Measurements from ENCODE around the gene SLC39A6. TPM values are rescaled to one million over a fixed set of nuclear protein-coding genes. Genes with fewer than 3 reads are reported as not detected.
A peak's percentile ranks its signal among the peaks of the same experiment; 100 is the strongest.

The SLC39A6 gene
- total RNA-seq, 1 donor from 2014 or later, result 11.9 TPM

DNA sequence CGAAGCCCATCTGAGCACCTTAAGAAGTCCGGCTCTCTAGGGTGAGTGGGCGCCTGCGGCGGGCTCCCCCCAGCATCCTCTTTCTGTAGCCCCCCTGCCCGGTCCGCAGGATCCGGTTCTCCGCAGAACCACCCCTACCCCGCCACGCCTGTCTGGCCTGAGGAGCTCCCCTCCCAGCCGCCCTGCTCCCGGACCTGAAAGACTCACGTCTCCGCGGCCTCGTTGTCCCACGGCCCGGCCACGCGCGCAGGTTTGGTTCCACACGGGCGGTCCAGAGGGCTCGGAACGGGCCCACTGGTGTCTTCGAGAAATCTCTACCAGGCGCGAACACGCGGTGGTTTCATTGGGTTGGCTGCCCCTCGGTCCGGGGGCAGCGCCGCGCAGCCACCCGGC lies 237 bp downstream of the SLC39A6 start:
- intact Hi-C loops (cut with micrococcal nuclease), result no loop called here
- Histone ChIP-seq H3K4me1 (peaks cover 49% of the 10 kb centered on the region), H3K27me3 (ENCODE audit: low read depth) (no peaks in the 10 kb centered on the region), H3K27ac (replicated peaks) (peak overlapping the region; percentile 95), H3K9me3 (replicated peaks) (no peaks in the 10 kb centered on the region), H3K4me3 (peak overlapping the region; percentile 89), H3K36me3 (peaks cover 7% of the 10 kb centered on the region)
- DNase-seq, result no peak
- TF ChIP-seq, protein P1, sequence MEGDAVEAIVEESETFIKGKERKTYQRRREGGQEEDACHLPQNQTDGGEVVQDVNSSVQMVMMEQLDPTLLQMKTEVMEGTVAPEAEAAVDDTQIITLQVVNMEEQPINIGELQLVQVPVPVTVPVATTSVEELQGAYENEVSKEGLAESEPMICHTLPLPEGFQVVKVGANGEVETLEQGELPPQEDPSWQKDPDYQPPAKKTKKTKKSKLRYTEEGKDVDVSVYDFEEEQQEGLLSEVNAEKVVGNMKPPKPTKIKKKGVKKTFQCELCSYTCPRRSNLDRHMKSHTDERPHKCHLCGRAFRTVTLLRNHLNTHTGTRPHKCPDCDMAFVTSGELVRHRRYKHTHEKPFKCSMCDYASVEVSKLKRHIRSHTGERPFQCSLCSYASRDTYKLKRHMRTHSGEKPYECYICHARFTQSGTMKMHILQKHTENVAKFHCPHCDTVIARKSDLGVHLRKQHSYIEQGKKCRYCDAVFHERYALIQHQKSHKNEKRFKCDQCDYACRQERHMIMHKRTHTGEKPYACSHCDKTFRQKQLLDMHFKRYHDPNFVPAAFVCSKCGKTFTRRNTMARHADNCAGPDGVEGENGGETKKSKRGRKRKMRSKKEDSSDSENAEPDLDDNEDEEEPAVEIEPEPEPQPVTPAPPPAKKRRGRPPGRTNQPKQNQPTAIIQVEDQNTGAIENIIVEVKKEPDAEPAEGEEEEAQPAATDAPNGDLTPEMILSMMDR (IDR thresholded peaks at IDR 0.05; ENCODE audit: borderline replicate concordance), result no peak

DNA sequence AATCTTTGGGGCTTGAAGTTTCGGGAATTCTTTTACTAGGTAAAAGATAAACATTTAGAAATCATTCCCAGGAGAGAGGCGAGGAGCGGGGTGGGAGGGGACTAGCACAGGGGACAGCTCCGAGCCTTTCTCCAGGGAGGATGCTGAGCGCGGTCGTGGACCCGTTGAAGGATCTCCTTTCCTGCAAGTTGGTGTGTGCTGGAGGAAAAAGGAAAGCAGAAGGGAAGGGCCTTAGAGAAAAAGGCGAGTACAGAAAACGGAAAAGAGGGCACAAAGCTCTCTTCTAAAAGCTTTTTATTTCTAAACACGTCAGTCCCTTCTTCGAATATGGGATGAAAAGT lies 640 bp downstream of the SLC39A6 start:
- Histone ChIP-seq H3K4me1 (peaks cover 49% of the 10 kb centered on the region), H3K4me3 (peak overlapping the region; percentile 89), H3K9me3 (replicated peaks) (no peaks in the 10 kb centered on the region), H3K36me3 (peaks cover 9% of the 10 kb centered on the region), H3K27me3 (ENCODE audit: low read depth) (no peaks in the 10 kb centered on the region), H3K27ac (replicated peaks) (peak overlapping the region; percentile 95)
- intact Hi-C loops (cut with micrococcal nuclease), result no loop called here
- no peak for DNase-seq
- TF ChIP-seq, protein P1 (IDR thresholded peaks at IDR 0.05; ENCODE audit: borderline replicate concordance), result no peak

DNA sequence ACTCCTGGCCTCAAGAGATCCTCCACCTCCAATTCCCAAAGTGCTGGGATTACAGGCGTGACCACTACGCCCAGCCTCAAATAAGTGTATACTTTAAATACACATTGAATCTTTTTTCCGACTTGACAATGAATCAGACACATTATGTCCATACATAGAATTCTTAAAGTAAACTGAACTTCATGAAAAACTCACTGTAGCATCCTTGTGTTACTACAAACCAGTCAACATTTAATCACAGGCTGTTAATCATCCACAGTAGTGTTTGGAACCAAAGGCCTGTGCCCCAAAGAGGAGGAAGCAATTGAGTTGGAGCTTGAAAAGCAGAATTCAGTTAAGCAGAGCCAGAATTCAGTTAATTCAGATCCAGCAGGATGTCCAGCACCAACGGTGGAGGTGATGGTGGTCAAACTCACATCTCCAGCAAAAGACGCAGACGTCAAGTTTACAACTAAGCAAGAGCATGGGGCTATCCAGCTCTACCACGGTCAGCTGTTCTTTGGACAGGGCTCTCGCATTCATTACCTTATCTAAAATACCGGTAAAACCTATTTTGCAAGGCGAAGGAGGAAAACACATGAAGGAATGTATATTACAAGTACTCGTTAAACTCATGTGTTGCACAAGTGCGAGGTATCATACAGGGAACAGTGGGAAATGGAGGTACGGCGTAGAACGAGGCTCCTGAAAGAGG lies 1.2 kb downstream of the SLC39A6 start:
- no peaks in the 10 kb centered on the region for H3K27me3 ChIP-seq (ENCODE audit: low read depth)
- peaks cover 47% of the 10 kb centered on the region for H3K4me1 ChIP-seq
- peaks cover 11% of the 10 kb centered on the region for H3K36me3 ChIP-seq
- intact Hi-C loops (cut with micrococcal nuclease), result no loop called here
- no peak overlapping the region for H3K27ac ChIP-seq (replicated peaks)
- peak overlapping the region; percentile 89 for H3K4me3 ChIP-seq
- TF ChIP-seq, protein P1 (IDR thresholded peaks at IDR 0.05; ENCODE audit: borderline replicate concordance), result no peak
- H3K9me3 ChIP-seq (replicated peaks), result no peaks in the 10 kb centered on the region
- DNase-seq, result no peak

DNA sequence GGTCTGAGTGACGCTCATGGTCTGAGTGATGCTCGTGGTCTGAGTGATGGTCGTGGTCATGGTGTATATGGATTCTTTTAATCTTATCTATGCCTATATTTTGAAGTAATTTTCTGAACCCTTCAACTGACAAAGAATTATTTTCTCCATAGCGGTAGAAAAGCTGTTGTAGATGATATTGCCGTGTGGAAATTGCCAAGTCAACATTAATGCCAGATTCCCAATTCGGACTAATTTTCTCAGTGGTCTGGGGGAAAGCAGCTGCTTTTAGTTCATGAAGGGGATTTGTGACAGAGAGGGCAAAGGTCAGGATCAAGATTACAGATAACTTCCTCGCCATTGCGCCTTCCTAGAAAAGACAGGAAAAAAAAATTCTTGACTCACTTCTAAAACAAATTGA lies 2.5 kb downstream of the SLC39A6 start:
- Histone ChIP-seq H3K36me3 (peaks cover 20% of the 10 kb centered on the region), H3K27me3 (ENCODE audit: low read depth) (no peaks in the 10 kb centered on the region)

DNA sequence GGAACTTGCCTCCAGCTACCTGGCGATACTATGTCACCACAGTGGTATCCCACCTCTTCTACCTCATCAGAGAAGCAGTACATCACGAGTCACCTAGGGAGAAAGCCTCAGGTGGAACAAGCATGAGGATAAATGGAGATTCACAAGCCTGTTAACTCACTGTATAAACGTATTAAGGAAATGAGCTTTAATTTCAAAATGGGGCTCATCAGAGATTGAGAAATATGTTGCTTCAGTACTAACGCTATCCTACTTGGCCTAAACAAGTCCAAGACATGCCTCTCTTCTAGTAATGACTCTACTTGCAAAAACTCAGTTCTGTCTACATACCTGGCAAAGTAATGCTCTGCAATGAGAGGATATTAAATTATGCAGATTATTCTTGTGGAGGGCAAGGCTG lies 4.3 kb downstream of the SLC39A6 start:
- Histone ChIP-seq H3K4me3 (no peak overlapping the region), H3K27me3 (ENCODE audit: low read depth) (no peaks in the 10 kb centered on the region), H3K36me3 (peaks cover 39% of the 10 kb centered on the region), H3K9me3 (replicated peaks) (no peaks in the 10 kb centered on the region), H3K27ac (replicated peaks) (no peak overlapping the region), H3K4me1 (peaks cover 15% of the 10 kb centered on the region)
- TF ChIP-seq, protein P1 (IDR thresholded peaks at IDR 0.05; ENCODE audit: borderline replicate concordance), result no peak
- DNase-seq, result no peak
- intact Hi-C loops (cut with micrococcal nuclease), result no loop called here

More for the DNA sequence above, 2.5 kb downstream of the SLC39A6 start:
- no peaks in the 10 kb centered on the region for H3K9me3 ChIP-seq (replicated peaks)
- no peak overlapping the region for H3K27ac ChIP-seq (replicated peaks)
- TF ChIP-seq, protein P1 (IDR thresholded peaks at IDR 0.05; ENCODE audit: borderline replicate concordance), result no peak
- intact Hi-C loops (cut with micrococcal nuclease), result no loop called here
- DNase-seq, result no peak
- no peak overlapping the region for H3K4me3 ChIP-seq
- peaks cover 34% of the 10 kb centered on the region for H3K4me1 ChIP-seq
